Suppressor macrophage treated with lipopolysaccharide for 4 hours (primary cell): ENCODE data around the gene LRRC71.
A peak's percentile ranks its signal among the peaks of the same experiment; 100 is the strongest.

ENCODE experiments used
- DNase-seq: peaks from one replicate; pipeline ENCODE4 v3.0.0-alpha.2; 2020

The LRRC71 gene

DNA sequence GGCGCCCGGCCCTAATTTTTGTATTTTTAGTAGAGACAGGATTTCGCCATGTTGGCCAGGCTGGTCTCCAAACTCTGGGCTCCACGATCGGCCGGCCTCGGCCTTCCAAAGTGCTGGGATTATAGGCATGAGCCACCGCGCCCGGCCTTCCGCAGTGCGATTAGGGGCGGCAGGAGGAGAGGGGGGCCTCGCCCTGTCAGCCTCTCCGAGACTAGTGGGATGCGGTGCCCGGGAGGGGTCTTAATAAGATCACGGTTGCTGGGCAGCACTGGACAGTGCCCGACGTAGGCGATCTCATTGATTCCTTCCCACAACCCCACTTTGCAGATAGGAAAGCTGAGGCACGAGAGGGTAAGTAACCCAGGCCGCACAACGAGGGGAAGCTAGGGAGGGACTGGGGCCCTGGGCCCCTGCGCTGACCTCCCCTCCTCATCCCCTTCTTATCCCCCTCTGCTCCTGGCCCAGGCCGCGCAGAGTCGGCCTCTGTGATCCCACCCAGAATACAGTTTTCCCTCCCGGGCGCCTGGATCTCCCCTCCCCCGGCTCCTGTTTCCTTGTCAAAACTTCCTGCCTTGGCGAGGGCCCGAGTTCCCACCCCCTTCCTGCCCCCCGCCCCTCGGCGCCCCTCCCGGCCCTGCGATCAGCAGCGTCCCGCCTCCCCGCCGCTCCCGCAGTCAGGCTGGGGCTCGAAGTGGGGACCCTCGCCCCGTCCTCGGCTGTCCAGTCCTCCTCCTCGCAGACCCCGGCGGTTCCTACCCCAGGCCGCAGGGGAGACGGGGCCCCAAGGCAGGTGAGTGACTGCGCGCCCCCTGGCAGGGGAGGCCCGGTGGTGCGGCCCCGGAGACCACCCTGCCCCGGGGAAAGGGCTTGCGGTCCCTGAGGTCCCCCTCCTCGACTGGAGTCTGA lies 27.1 kb upstream of the LRRC71 start, which contains the start of gene PEAR1:
Gene PEAR1, plus strand, starts transcription at position 671 of the 906 bp plus-strand sequence. CDS start 10,209 bp downstream, outside the sequence.
- DNase-seq: no peak

DNA sequence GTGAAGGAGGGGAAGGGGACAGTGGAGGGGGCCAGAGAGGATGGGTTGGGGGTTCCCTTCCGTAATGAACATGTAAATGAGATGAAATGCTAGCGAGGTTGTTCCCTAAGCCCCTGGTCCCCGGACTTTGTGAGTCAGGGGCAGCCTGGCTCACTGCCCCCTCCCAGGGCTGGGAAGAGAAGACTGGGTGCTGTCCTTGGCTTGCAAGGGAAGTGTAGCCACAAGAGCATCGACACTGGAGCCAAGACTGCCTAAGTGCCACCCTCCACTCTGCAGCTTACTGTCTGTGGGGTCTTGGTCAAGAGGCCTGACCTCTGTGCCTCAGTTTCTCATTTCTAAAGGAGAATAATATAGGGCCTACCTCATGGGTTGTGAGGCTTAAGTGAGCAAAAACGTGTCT lies 26.4 kb upstream of the LRRC71 start:
- DNase-seq: no peak

DNA sequence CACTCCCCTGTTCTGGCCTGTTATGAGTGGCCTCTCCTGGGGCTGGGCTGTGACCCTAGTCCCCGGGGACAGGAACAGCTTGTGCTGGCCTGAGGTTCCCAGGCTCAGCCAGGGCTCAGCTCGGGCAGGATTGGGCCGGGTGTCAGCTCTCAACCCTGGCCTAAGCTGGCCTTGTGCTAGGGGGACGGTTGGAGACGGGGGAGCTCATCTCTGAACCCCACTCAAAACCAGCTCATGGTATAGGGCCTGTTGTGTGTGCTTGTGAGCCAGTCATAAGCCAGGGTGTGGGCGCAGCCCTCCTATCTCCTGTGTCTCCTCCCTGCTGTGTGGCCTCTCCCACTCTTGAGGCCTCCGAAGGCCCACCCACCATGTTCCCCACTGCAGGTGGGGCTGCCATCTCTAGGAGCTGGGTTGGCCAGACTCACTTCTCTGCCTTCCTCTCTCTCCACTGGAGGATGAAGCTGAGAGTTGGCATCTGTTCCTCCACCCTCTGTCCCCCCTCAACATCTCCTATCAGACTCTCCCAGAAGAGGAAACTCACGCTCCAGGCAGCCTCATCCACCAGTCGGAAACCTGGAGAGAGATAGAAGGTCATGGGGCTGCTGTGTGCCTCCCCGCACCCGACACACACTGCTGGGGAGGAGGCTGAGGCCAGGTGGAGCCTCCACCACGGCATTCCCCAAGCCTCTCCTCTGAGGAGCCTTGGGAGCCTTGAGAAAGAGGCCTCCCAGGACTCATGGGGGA lies 25.5 kb upstream of the LRRC71 start:
- DNase-seq: no peak

DNA sequence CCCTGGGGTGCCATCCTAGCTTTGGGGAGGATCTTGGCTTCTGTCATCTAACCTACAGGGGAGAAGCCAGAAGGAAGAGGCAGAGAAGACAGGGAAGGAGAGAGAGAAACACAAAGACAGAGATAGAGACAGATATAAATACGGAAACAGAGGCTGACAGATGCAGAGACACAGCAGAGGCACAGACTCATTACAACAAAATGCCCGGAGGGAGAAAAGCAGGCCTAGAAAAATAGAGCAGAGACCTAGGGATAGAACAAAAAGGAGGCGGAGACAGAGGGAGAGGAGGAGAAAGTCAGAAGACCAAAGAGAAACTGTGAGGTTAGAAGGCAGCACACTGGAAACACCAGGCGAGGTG lies 25.0 kb upstream of the LRRC71 start:
- no peak for DNase-seq

DNA sequence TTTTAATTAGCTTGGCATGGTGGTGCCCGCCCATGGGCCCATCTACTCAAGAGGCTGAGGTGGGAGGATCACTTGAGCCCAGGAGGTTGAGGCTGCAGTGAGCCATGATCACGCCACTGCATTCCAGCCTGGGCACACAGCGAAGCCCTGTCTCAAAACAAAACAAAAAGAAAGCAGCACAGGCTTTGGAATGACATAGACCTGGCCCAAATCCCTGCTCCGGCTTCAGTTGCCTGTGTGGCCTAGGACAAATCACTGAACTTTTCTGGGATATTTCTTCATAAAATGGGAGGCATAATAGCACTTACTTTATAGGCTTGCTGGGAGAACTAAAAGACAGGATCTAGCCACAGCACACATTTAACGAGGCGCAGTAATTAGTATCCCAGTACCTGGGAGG lies 24.5 kb upstream of the LRRC71 start:
- DNase-seq: no peak

DNA sequence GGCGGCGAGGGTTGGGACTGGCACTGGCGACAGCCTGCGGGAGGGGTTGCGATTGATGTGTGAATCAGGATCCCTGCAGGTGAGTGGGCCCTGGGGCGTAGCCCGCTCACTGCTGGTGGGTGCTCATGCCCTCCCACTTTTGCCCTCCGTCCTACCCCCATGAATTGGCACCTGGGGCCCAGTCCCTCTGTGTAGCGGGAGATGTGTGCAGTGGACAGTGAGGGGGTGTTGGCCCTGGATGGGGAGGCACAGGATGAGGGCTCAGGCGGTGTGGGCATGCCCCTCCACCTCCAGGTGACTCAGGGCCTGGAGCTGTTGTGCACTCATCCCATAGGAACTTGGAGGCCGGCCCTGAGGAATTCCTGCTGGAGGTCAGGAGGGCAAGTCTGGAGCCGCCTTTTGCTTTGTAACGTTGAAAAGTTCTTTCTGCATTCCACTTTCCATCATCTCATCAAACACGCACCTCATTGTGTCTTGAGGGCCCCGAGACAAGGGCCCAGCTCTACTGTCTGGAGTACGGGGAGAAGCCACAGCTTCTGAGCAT lies 23.9 kb upstream of the LRRC71 start:
- DNase-seq: no peak

DNA sequence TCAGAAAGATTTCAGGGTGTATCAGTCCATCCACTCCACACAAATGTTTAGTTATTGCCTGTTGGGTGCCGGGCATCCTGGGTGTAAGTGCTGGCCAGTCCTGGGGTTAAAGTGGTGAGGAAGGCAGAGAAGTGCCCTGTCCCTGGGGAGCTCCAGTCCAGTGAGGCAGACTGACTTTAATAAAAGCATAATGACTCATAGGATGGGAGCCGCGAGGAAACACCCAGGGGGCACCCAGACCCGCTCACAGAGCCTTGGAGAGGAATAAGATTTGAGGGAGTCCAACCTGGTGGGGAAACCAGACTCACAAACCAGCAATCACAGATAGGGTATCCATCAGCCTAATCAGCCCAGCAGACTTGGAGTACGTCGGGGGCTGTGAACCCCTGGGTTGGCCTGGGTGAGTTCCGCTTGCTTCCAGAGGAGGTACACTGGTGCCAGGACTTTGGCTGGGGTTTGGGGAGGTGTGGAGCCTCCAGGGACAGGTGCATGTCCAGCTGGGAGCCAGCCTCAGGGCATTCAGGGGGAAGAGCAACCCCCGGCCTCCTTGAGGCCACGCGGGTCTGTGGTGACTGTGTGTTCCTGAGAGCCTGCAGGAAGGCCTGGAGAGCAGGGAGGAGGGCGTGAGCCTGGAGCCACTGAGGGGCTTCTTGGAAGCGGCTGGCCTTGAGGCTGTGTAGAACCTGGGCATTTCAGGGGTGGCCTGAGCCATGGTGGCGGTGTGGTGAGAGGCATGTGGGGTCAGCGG lies 23.2 kb upstream of the LRRC71 start:
- DNase-seq: no peak

DNA sequence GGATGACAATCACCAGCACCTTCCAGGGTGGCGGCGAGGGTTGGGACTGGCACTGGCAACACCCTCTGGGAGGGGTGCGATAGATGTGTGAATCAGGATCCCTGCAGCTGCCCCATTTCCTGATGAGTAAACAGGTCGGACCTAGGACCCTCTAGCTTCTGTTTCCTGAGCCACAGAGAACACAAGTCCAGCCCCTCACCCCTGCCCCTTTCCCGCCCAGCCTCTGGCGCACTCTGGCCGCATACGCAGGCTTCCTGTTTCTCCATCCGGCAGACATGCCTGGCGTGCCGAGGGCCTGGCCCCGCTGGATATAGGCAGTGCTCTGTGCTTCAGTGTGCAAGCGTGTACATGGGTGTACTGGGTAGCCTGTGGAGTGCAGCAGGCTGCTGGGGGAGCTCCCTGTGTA lies 22.3 kb upstream of the LRRC71 start:
- peak; percentile 17 for DNase-seq

DNA sequence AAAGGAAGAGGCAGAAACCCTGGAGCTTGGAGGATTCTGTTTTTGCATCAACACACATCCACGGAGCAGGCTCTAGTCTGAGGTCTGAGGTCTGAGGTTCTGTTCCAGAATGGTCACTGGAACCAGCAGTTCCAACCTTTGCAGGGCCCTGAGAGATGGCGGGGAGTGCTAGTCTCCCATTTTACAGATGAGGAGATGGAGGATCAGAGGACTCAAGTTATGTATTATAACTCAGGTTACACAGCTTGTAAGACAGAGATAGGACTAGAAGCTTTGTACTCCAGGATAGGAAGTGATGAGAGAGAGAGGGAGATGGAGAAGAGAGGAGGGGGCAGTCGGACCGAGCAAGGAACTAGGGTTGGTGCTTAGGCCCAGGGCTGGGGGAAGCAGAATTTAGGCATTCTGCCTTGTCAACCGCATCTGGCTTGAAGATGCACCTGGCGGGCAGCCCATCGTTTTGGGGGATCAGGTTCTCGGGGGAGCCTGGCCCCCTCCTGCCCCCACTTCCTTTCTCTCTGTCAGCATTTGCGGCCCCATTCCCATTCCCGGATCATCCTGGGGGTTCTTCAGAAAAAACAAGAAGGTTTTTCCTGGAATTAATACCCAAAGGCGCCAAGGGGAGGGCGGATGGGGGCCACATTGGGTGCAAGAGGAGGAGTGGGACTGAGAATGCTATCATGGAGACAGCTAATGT lies 21.3 kb upstream of the LRRC71 start:
- DNase-seq: no peak

DNA sequence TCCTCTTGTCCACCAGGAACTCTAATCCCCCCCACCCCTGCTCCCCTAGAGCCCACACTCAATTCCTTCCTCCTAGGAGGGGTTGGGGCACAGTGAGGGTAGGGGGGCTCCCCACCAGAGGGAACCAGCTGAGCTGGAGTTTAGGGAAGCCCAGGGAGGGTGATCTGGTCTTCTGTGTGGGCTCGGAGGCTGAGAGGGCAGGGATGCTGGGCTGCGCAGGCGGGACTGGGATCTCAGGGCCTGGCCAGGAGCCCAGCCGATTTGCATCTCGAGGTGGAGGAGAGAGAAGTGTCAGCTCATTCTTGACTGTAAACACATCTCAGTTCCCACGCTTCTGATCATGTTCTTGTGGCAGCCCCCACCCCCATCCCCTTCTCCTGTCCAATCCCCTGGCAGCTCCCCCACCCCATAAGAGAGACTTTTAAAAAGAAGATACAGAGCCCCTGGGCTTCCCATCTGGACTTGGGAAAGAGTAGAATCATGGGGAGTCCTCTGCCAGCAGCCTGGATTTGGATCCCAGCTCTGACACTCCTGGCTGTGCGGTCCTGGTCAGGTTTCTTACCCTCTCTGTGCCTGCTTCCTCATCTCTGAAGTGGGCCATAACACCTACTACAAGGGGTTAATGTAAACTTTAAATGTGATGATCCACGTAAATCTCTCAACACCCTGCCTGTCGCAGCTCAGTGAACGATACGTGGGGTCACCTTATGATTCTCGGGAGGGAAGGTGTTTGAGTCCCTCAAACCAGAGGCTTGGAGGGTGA lies 20.3 kb upstream of the LRRC71 start:
- peak; percentile 21 for DNase-seq

DNA sequence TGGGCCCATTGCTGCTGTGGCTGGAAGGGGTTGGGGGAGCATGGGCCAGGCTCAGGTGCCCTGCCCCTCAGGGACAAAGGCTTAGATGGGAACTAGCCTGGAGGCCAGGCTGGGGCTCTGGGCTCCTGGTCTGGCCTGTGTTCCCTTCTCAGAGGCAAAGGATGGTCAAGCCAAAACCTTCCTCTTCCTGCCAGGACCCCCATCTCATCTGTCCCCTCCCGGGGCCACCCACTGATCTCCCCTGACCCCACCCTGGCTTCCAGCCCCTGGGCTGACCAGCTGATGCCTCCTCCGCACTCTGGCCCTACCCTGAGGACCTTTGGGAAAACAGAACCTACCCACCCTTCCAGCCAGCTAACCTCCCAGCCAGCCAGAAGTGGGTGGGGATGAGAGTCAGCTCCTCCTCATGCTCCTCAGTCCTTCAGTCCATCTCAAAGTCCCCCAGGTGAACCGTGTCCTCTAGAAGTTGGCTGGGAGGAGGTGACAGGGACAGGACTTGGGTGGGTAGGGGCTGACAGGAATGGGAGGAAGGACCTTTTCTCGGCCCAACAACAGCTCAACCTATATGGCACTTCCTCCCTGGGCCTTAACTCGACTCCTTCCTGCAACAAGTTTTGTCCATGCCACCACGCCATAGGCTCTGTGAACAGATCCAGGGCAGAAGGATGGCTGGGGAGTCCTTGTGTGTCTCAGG lies 19.4 kb upstream of the LRRC71 start:
- no peak for DNase-seq

DNA sequence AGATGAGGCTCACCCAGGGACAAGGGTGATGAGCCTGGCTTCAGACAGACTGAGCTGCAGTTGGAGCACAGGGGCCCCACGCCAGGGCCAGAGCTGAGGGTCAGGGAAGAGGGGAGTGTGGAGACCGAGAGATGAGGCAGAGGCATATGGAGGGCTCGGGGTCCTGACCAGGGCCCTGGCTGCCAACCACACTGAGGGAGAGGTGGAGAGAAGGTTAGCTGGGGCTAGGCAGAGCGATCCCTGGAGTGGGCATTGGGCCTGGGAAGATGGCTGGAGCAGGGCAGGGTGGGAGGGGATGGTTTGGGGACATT lies 18.9 kb upstream of the LRRC71 start:
- no peak for DNase-seq

DNA sequence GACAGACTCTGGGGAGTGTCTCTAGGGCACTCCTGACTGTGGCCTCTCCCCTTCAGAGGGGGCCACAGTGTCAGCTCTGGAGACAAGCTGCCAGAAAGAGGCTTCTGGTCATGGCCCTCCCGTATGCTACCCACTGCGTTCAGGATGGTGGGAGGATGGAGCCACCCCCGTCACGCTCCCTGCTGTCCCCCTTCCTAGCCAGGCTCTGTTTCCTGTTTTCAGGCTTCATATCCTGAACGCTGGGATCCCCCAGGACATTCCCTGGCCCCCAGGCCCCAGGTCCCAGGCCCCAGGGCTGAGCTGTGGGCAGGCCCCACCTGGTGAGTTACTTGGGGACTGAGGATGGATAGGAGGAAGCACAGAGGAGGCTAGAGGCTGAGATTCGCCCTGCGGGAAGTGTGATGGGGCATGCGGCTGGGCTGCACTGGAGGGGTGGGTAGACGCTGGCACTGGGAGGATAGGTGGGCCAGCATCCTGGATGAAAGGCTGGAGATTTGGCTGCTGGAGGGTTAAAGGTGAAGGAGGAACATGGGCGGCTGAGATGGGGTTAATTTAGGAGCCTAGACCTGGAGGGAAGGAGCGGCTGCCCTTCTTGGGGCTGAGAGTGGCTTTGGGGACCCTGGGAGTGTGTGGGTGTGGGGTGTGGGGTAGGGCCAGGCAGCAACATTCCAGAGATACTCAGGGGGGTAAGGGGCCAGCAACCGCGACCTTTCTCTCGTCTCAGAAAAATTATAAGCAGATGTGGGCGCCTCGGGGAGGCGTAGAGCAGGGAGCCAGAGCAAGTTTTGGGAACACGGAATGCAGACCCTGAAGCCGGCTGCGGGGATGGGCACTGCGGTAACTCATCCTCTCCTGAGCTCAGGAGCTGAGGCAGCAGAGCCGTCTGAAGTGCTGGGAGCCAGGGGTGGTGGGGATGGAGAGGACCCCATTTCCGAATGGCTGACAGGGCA lies 18.2 kb upstream of the LRRC71 start:
- DNase-seq: no peak

DNA sequence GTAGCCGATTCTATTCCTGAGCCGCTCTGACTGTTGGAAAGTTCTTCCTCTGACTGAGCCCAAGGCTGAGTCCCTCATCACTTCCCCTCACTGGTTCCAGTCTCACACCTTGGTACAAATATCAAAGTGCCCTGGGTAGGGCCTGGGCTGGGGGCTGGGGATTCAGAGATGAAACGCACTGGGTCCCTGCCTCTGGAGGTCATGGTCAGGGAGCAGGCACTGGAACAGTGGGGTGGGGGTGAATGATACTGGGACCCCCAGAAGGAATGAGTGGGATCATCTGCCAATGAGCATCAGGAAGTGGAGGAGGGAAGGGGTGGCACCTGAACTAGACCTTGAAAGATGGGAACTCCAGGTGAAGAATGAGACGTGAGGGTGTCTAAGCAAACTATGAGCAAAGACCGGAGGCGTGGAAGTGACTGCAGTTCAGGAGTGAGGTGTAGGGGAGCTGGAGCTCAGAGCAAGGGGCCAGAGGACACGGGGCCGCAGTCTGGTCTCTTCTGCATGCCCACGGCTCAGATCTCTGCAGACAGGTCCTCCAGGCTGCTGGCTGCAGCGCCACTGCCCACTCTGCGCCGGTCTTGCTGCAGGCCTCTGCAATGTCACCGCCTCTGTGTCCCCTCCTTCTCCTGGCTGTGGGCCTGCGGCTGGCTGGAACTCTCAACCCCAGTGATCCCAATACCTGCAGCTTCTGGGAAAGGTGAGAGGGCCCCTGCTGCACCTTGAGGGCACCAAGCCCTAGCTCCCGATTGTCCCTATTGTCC lies 16.9 kb upstream of the LRRC71 start:
- no peak for DNase-seq

DNA sequence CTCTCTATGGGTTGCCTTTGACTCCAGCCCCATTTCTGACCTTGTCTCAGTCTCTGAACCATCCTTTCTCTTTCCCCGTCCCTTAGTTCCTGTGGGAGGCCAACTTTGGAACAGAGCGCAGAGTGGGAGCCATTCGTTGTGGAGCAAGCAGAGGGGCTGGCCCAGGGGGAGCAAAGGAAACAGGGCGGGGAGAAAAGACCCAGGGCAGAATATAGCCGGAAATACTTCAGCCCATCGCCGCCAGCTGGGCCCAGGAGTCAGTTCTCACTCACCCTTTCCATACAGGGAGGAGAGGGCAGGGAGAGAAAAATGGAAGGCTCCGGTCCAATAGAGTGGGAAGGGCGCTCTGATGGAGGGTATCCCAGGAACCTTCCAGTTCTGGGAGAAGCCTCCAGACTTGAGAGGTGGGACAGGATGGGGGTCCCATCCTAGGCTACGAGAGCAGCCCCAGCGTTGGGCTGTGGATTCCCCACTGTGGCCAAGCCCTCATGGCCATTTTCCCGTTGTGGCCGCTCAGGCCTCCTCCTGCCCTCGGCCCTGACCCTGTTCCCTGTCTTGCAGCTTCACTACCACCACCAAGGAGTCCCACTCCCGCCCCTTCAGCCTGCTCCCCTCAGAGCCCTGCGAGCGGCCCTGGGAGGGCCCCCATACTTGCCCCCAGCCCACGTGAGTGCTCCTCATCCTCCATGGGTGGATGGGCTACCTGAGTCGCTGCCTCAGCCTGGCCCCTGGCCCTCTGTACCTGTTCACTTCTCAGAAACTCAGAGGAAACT lies 16.1 kb upstream of the LRRC71 start:
- no peak for DNase-seq

DNA sequence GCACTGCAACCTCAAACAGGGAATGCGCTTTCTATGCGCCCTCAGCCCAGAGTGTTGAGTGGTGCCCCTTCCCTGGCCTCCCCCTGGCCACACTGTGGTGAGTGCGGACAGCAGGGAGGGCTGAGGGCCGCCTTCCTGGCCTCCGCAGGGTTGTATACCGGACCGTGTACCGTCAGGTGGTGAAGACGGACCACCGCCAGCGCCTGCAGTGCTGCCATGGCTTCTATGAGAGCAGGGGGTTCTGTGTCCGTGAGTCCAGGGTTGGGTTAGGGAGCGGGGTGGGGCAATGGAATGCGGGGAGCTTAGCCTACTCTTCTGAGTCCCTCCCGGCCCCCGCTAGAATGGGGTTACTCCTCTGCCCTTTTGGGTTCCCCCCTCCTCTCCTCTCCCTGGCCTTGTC lies 15.3 kb upstream of the LRRC71 start:
- no peak for DNase-seq

DNA sequence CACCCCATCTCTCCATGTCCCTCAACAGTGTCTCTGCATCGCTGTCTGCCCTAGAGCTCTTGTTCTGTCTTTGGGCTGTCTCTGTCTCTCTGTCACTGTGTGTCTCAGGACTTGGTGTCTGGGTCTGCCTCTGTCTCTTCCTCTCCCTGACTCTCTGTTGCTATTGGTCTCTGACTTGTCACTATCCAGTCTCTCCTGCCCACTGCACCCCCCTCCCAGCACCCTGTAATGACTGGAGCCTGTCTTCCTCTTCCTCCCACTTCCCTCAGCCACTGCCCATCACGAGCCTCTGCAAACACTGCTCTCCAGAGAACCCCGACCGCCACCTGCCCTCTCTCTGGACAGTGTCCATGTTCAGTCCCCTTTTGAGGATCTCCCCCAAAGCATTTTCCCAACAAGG lies 14.8 kb upstream of the LRRC71 start:
- DNase-seq: peak; percentile 47

DNA sequence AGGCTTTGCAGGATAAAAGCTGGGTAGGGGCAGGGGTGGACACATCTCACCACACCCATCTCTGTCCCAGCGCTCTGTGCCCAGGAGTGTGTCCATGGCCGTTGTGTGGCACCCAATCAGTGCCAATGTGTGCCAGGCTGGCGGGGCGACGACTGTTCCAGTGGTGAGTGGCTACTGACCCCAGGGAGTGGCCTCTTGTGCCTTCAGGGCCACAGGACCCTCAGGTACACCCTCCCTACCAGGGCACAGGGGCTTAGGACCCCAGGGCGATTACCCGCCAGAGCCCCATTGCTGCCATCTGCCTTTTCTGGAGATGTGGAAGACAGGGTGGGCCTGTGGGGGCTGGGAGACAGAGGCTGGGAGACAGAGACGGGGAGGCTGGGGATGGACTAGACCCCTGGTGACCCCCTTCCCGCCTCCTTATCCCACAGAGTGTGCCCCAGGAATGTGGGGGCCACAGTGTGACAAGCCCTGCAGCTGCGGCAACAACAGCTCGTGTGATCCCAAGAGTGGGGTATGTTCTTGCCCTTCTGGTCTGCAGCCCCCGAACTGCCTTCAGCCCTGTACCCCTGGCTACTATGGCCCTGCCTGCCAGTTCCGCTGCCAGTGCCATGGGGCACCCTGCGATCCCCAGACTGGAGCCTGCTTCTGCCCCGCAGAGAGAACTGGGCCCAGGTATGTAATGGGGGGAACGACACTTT lies 14.1 kb upstream of the LRRC71 start:
- no peak for DNase-seq
